ENCODE data around the gene TUFT1. TPM values are rescaled to one million over a fixed set of nuclear protein-coding genes. Genes with fewer than 3 reads are reported as not detected.

TUFT1 gene
- total RNA-seq, 1 experiment from 2014 or later: 12.3 TPM

GRCh38 chr1:151540021-151540981 is at the start of gene TUFT1 (continued):
- TF ChIP-seq SRF (IDR thresholded peaks at IDR 0.05; ENCODE audit: low read depth) (no peak), SP1 (IDR thresholded peaks at IDR 0.05; ENCODE audit: low read depth) (peak; percentile 69), POLR2AphosphoS5 (IDR thresholded peaks at IDR 0.05; ENCODE audit: low read depth, low read length) (peak; percentile 99), TCF7L2 (IDR thresholded peaks at IDR 0.05; ENCODE audit: borderline replicate concordance, extremely low read depth, insufficient read depth, insufficient read length) (no peak), ZBTB33 (IDR thresholded peaks at IDR 0.05; ENCODE audit: extremely low read depth, insufficient replicate concordance, low read length) (no peak), CBX3 (IDR thresholded peaks at IDR 0.05; ENCODE audit: low read depth) (no peak; the same call in 1 of the 2 replicates)

GRCh38 chr1:151491641-151492040 is 48.5 kb upstream of the TUFT1 start:
- no peak for DNase-seq (ENCODE audit: low read depth, low spot score)
- ATAC-seq: no peak
- Histone ChIP-seq H3K9ac (ENCODE audit: low read length) (no peak overlapping the region), H3K27ac (ENCODE audit: low read depth, low read length) (no peak overlapping the region), H2AFZ (ENCODE audit: low read depth, low read length, poor library complexity, severe bottlenecking) (no peak overlapping the region), H3K4me2 (ENCODE audit: low read length) (no peak overlapping the region), H3K4me1 (ENCODE audit: control insufficient read depth in 1 of 2, insufficient read depth in 2 of 2, low read length in 2 of 2) (peaks cover 27 to 33% of the 10 kb centered on the region in 2 experiments), H3K27me3 (ENCODE audit: insufficient read depth, low read length) (no peaks in the 10 kb centered on the region), H3K36me3 (ENCODE audit: control insufficient read depth in 1 of 2, insufficient read depth in 2 of 2, low read length in 2 of 2) (no peaks in the 10 kb centered on the region), H3K9me3 (ENCODE audit: control insufficient read depth in 1 of 2, insufficient read depth in 1 of 2, low read depth in 1 of 2, low read length in 2 of 2) (no peaks in the 10 kb centered on the region), H3K4me3 (replicated peaks in 1 of 2; ENCODE audit: low read depth in 1 of 2, low read length in 2 of 2) (no peak overlapping the region), H3K79me2 (ENCODE audit: insufficient read depth, low read length) (no peaks in the 10 kb centered on the region), H3K9me2 (ENCODE audit: insufficient read depth) (no peaks in the 10 kb centered on the region), H4K20me1 (ENCODE audit: insufficient read depth) (no peaks in the 10 kb centered on the region)
- intact Hi-C loops (cut with micrococcal nuclease): no loop called here
- RAD21 ChIA-PET (ENCODE audit: low non-redundant PET in 1 of 2, low total read pairs in 2 of 2, uncharacterized antibody in 2 of 2, unreplicated experiment in 2 of 2): no interaction called here
- POLR2A ChIA-PET: no interaction called here
- CTCF ChIA-PET: no interaction called here
- BruUV-seq (replicated peaks): no TSS peak
- no peak for TF ChIP-seq ZBTB33 (IDR thresholded peaks at IDR 0.05; ENCODE audit: extremely low read depth, insufficient replicate concordance, low read length)
- TF ChIP-seq EZH2 (IDR thresholded peaks at IDR 0.05): no peak
- TF ChIP-seq CBX3 (IDR thresholded peaks at IDR 0.05; ENCODE audit: low read depth): no peak
- TF ChIP-seq FOSL1 (IDR thresholded peaks at IDR 0.05; ENCODE audit: low read depth): no peak
- no peak for TF ChIP-seq CTCF (IDR thresholded peaks at IDR 0.05 in 2 of 3, conservative IDR thresholded peaks at IDR 0.05 in 1 of 3; ENCODE audit: borderline replicate concordance in 1 of 3, insufficient read depth in 1 of 3, low read depth in 2 of 3, low read length in 2 of 3)
- TF ChIP-seq REST (IDR thresholded peaks at IDR 0.05; ENCODE audit: low read depth): no peak
- TF ChIP-seq MAX (IDR thresholded peaks at IDR 0.05): no peak
- no peak for TF ChIP-seq EGR1 (IDR thresholded peaks at IDR 0.05; ENCODE audit: low read depth)
